BJ (cell line): Measurements from ENCODE around the gene RASSF4. TPM values are rescaled to one million over a fixed set of nuclear protein-coding genes. Genes with fewer than 3 reads are reported as not detected.

Source experiments
- CTCF ChIA-PET: fragments of 350-600 bp; formaldehyde crosslinking; extraction: SDS; loops from one replicate; lab custom pipeline; 2021; ENCODE audit warnings: antibody characterized with exemption, inconsistent platforms; lab: Yijun Ruan, JAX
- POLR2A ChIA-PET: fragments of 300-600 bp; sonication (Branson Sonifier 250); formaldehyde crosslinking; extraction: SDS; loops from one replicate; lab custom pipeline; 2021; ENCODE audit warnings: antibody characterized with exemption; lab: Charles Lee
- DNase-seq: peaks from one replicate; pipeline ENCODE4 v3.0.0-alpha.2; 2011; ENCODE audit warnings: low read depth
- H3K27me3 ChIP-seq: 2 replicates; pipeline ENCODE4 v1.6.0; 2011; ENCODE audit warnings: low read length; ENCODE audit not compliant: control insufficient read depth, insufficient read depth
- H3K36me3 ChIP-seq: 2 replicates; pipeline ENCODE4 v1.5.1; 2011; ENCODE audit warnings: low read length; ENCODE audit not compliant: control insufficient read depth, insufficient read depth
- H3K4me3 ChIP-seq: 2 replicates; pipeline ENCODE4 v1.5.1; 2011; ENCODE audit warnings: low read depth, mild to moderate bottlenecking, control low read depth, low read length
- CTCF ChIP-seq: IDR thresholded peaks from 2 replicates; pipeline ENCODE4 v1.5.1; 2011; ENCODE audit warnings: low read depth, mild to moderate bottlenecking, control low read depth, inconsistent platforms, low read length, moderate library complexity; ENCODE audit not compliant: insufficient read depth
- polyA plus RNA-seq: library from polyadenylated mRNA; depleted of rRNA; stranded (reverse); fragments of >200 nt; gene quantifications from 2 replicates; pipeline ENCODE4 v1.2.3, GENCODE V29; 2011

Gene RASSF4
- polyA plus RNA-seq, 1 experiment = 3.9 TPM

- POLR2A ChIA-PET = no interaction called here
- H3K27me3 ChIP-seq = no peaks in the 10 kb centered on the region
- CTCF ChIA-PET = interaction anchor here (1.4 to 2.1 kb wide), 2 partner anchors 12 to 41 kb away, joined by 3 to 5 read pairs; partner anchors contain the start of gene DEPP1
- H3K36me3 ChIP-seq = no peaks in the 10 kb centered on the region
- no peak for TF ChIP-seq CTCF
- no peak overlapping the region for H3K4me3 ChIP-seq
- DNase-seq = no peak
Measured at GRCh38 chr10:44990965-44991364, 31.4 kb downstream of the RASSF4 start.

- CTCF ChIA-PET = interaction anchor here (1.3 to 2.1 kb wide), 2 partner anchors 42 to 59 kb away, joined by 5 read pairs; no protein-coding TSS in a partner anchor
- Histone ChIP-seq H3K36me3 (no peaks in the 10 kb centered on the region), H3K27me3 (no peaks in the 10 kb centered on the region), H3K4me3 (no peak overlapping the region)
- POLR2A ChIA-PET = no interaction called here
- no peak for TF ChIP-seq CTCF
- DNase-seq = no peak
Measured at GRCh38 chr10:44991571-44991970, 32.0 kb downstream of the RASSF4 start.

- no peak for DNase-seq
- Histone ChIP-seq H3K36me3 (no peaks in the 10 kb centered on the region), H3K4me3 (no peak overlapping the region), H3K27me3 (no peaks in the 10 kb centered on the region)
- CTCF ChIA-PET = interaction anchor here (0.6 to 2.1 kb wide), 3 partner anchors 42 to 534 kb away, joined by 3 to 5 read pairs (median 5); no protein-coding TSS in a partner anchor
- POLR2A ChIA-PET = no interaction called here
- TF ChIP-seq CTCF = no peak
Measured at GRCh38 chr10:44992070-44992731, 32.6 kb downstream of the RASSF4 start.

- POLR2A ChIA-PET = no interaction called here
- Histone ChIP-seq H3K27me3 (no peaks in the 10 kb centered on the region), H3K36me3 (no peaks in the 10 kb centered on the region), H3K4me3 (no peak overlapping the region)
- no peak for TF ChIP-seq CTCF
- CTCF ChIA-PET = interaction anchor here (1.3 to 2.1 kb wide), 2 partner anchors 43 to 60 kb away, joined by 5 read pairs; no protein-coding TSS in a partner anchor
- no peak for DNase-seq
Measured at GRCh38 chr10:44992732-44993225, 33.2 kb downstream of the RASSF4 start.

- TF ChIP-seq CTCF = no peak
- no peak for DNase-seq
- no peaks in the 10 kb centered on the region for H3K36me3 ChIP-seq
- ChIA-PET POLR2A (no interaction called here), CTCF (interaction anchor here (1.3 kb wide), 1 partner anchor 60 kb away, joined by 5 read pairs; no protein-coding TSS in a partner anchor)
- H3K4me3 ChIP-seq = no peak overlapping the region
- H3K27me3 ChIP-seq = no peaks in the 10 kb centered on the region
Measured at GRCh38 chr10:44993226-44993921, 33.8 kb downstream of the RASSF4 start.
